ENCODE measurements around the gene MEX3D. TPM values are rescaled to one million over a fixed set of nuclear protein-coding genes. Genes with fewer than 3 reads are reported as not detected.

The MEX3D gene
- total and polyA plus RNA-seq, 9 donors: 7.3 to 54.4 (median 34.8) TPM

DNA sequence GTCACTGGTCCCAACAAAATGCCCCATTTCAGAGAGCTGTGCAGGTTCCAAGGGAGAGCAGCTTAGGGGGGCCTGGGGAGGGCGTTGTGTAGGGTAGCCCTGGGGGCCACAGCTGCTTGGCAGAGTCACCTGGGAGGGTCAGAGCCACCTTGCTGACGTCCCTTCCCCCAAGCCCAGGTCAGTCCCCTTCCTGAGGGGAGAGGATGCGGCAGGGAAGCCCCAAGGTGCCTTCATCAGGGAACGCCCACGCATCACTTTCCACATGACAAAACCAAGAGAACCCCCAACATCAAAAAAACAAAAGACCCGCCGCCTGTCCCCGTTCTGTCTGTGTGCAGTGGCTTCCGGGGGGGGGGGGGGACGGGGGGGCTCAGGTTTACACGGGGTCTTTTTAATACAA is 42.5 kb upstream of the MEX3D start:
- 70 to 80% (median 76%) methylated on average over 11 of the region's 11 CpGs for WGBS, 3 donors
- no peak for DNase-seq
- Histone ChIP-seq H3K4me1 (ENCODE audit: insufficient read depth) (peaks cover 4% of the 10 kb centered on the region), H3K36me3 (no peaks in the 10 kb centered on the region), H3K27ac (no peak overlapping the region), H3K9me3 (no peaks in the 10 kb centered on the region), H3K4me3 (no peak overlapping the region), H3K27me3 (no peaks in the 10 kb centered on the region)
- no peak for TF ChIP-seq POLR2A (IDR thresholded peaks at IDR 0.05)
- no peak for TF ChIP-seq EP300 (IDR thresholded peaks at IDR 0.05)
- TF ChIP-seq, protein P1, sequence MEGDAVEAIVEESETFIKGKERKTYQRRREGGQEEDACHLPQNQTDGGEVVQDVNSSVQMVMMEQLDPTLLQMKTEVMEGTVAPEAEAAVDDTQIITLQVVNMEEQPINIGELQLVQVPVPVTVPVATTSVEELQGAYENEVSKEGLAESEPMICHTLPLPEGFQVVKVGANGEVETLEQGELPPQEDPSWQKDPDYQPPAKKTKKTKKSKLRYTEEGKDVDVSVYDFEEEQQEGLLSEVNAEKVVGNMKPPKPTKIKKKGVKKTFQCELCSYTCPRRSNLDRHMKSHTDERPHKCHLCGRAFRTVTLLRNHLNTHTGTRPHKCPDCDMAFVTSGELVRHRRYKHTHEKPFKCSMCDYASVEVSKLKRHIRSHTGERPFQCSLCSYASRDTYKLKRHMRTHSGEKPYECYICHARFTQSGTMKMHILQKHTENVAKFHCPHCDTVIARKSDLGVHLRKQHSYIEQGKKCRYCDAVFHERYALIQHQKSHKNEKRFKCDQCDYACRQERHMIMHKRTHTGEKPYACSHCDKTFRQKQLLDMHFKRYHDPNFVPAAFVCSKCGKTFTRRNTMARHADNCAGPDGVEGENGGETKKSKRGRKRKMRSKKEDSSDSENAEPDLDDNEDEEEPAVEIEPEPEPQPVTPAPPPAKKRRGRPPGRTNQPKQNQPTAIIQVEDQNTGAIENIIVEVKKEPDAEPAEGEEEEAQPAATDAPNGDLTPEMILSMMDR (IDR thresholded peaks at IDR 0.05): no peak
- intact Hi-C loops (cut with DNase I): no loop called here

GRCh38 chr19:1609680-1610474 is 41.8 kb upstream of the MEX3D start:
- H3K9me3 ChIP-seq: no peaks in the 10 kb centered on the region
- H3K27ac ChIP-seq: no peak overlapping the region
- no peak for DNase-seq
- no peak overlapping the region for H3K4me3 ChIP-seq
- H3K27me3 ChIP-seq: no peaks in the 10 kb centered on the region
- no peaks in the 10 kb centered on the region for H3K36me3 ChIP-seq
- 79 to 86% (median 81%) methylated on average over 16 of the region's 16 CpGs for WGBS, 3 donors
- intact Hi-C loops (cut with DNase I): loop anchor here in 2 of 4 donors (5.0 kb wide), 2 partner anchors 37 to 42 kb away; partner anchors contain the start of gene TCF3 (in 1 of the 2)
- TF ChIP-seq POLR2A (IDR thresholded peaks at IDR 0.05): no peak
- peaks cover 4% of the 10 kb centered on the region for H3K4me1 ChIP-seq (ENCODE audit: insufficient read depth)

GRCh38 chr19:1609103-1609396 is 40.9 kb upstream of the MEX3D start:
- WGBS, 3 donors: 36 to 42% (median 38%) methylated on average over 10 of the region's 10 CpGs

GRCh38 chr19:1608359-1609102 is 40.4 kb upstream of the MEX3D start:
- no peak overlapping the region for H3K4me3 ChIP-seq
- peak in 1 of 5 donors; percentile 29 for DNase-seq
- H3K36me3 ChIP-seq: no peaks in the 10 kb centered on the region
- H3K9me3 ChIP-seq: no peaks in the 10 kb centered on the region
- TF ChIP-seq, protein P1 (IDR thresholded peaks at IDR 0.05): no peak
- TF ChIP-seq POLR2A (IDR thresholded peaks at IDR 0.05): no peak
- intact Hi-C loops (cut with DNase I): loop anchor here in 2 of 4 donors (5.0 kb wide), 2 partner anchors 39 to 44 kb away; partner anchors contain the start of gene TCF3 (in 1 of the 2)
- WGBS, 3 donors: 55 to 68% (median 59%) methylated on average over 22 to 23 of the region's 23 CpGs
- H3K4me1 ChIP-seq (ENCODE audit: insufficient read depth): peaks cover 14% of the 10 kb centered on the region
- H3K27me3 ChIP-seq: no peaks in the 10 kb centered on the region
- no peak overlapping the region for H3K27ac ChIP-seq

More at GRCh38 chr19:1609103-1609396, 40.9 kb upstream of the MEX3D start:
- intact Hi-C loops (cut with DNase I): loop anchor here in 2 of 4 donors (5.0 kb wide), 2 partner anchors 38 to 43 kb away; partner anchors contain the start of gene TCF3 (in 1 of the 2)
- Histone ChIP-seq H3K4me3 (no peak overlapping the region), H3K36me3 (no peaks in the 10 kb centered on the region), H3K27ac (no peak overlapping the region), H3K9me3 (no peaks in the 10 kb centered on the region), H3K27me3 (no peaks in the 10 kb centered on the region), H3K4me1 (ENCODE audit: insufficient read depth) (peaks cover 9% of the 10 kb centered on the region)
- no peak for DNase-seq
- TF ChIP-seq POLR2A (IDR thresholded peaks at IDR 0.05) (no peak), EP300 (IDR thresholded peaks at IDR 0.05) (no peak)
- TF ChIP-seq, protein P1 (IDR thresholded peaks at IDR 0.05): no peak

All from ovary (tissue), 9 donors.